GM23248 (cell line): ENCODE measurements around the gene NSF. TPM values are rescaled to one million over a fixed set of nuclear protein-coding genes. Genes with fewer than 3 reads are reported as not detected.

ENCODE experiments used
- DNase-seq: peaks from one replicate; pipeline ENCODE4 v3.0.0-alpha.2; 2015
- H2AFZ ChIP-seq: fragments of 200-600 bp; sonication (generic); 2 replicates; pipeline ENCODE4 v1.6.1; 2016; ENCODE audit warnings: antibody characterized with exemption
- H3F3A ChIP-seq: fragments of 200-600 bp; sonication (generic); 2 replicates; pipeline ENCODE4 v1.6.1; 2016; ENCODE audit warnings: mild to moderate bottlenecking, antibody characterized with exemption, mixed run types; ENCODE audit not compliant: insufficient read depth
- H3K27ac ChIP-seq: fragments of 200-600 bp; sonication (generic); 2 replicates; pipeline ENCODE4 v1.5.1; 2016; ENCODE audit warnings: mild to moderate bottlenecking
- H3K27me3 ChIP-seq: fragments of 200-600 bp; sonication (generic); replicated peaks from 2 replicates; pipeline ENCODE4 v1.6.1; 2016; ENCODE audit warnings: mild to moderate bottlenecking; ENCODE audit not compliant: insufficient read depth
- H3K36me3 ChIP-seq: fragments of 200-600 bp; sonication (generic); 2 replicates; pipeline ENCODE4 v1.6.1; 2016; ENCODE audit warnings: low read depth, mild to moderate bottlenecking
- H3K4me1 ChIP-seq: fragments of 200-600 bp; sonication (generic); 2 replicates; pipeline ENCODE4 v1.6.1; 2016; ENCODE audit warnings: mild to moderate bottlenecking; ENCODE audit not compliant: insufficient read depth
- H3K4me2 ChIP-seq: fragments of 200-600 bp; sonication (generic); one replicate; pipeline ENCODE4 v1.6.1; 2016; ENCODE audit warnings: mild to moderate bottlenecking; ENCODE audit not compliant: unreplicated experiment
- H3K4me3 ChIP-seq: fragments of 200-600 bp; sonication (generic); 2 replicates; pipeline ENCODE4 v1.5.1; 2016; ENCODE audit warnings: mild to moderate bottlenecking
- H3K79me2 ChIP-seq: fragments of 200-600 bp; sonication (generic); 2 replicates; pipeline ENCODE4 v1.6.1; 2016; ENCODE audit warnings: mild to moderate bottlenecking; ENCODE audit not compliant: insufficient read depth
- H3K9ac ChIP-seq: fragments of 200-600 bp; sonication (generic); 2 replicates; pipeline ENCODE4 v1.6.1; 2016; ENCODE audit warnings: mild to moderate bottlenecking
- H3K9me2 ChIP-seq: fragments of 200-600 bp; sonication (generic); 2 replicates; pipeline ENCODE4 v1.6.1; 2016; ENCODE audit warnings: mixed run types, mild to moderate bottlenecking, moderate library complexity; ENCODE audit not compliant: insufficient read depth
- H3K9me3 ChIP-seq: fragments of 200-600 bp; sonication (generic); one replicate; pipeline ENCODE4 v1.6.1; 2017; ENCODE audit warnings: low read depth
- H4K20me1 ChIP-seq: fragments of 200-600 bp; sonication (generic); 2 replicates; pipeline ENCODE4 v1.6.0; 2016; ENCODE audit not compliant: insufficient read depth
- EZH2 ChIP-seq: fragments of 200-600 bp; sonication (generic); IDR thresholded peaks from 2 replicates; pipeline ENCODE4 v1.6.1; 2018; ENCODE audit warnings: antibody characterized with exemption, mild to moderate bottlenecking; ENCODE audit not compliant: insufficient read depth, poor library complexity, severe bottlenecking
- EZH2phosphoT487 ChIP-seq: fragments of 200-600 bp; sonication (generic); IDR thresholded peaks from 2 replicates; pipeline ENCODE4 v1.6.1; 2018; ENCODE audit warnings: antibody characterized with exemption, moderate library complexity, mild to moderate bottlenecking, low read depth; ENCODE audit not compliant: insufficient read depth
- WGBS, 2 experiments: methylation state at CpG; one replicate each; pipeline ENCODE4 v1.1.6; 2015 to 2017; ENCODE audit warnings: low lambda C conversion rate in 2 of 2, low coverage in 1 of 2; ENCODE audit errors: missing lambda C conversion rate in 2 of 2; 5-methylcytosine and 5-hydroxymethylcytosine counted together
- in situ Hi-C: fragments of 300-500 bp; cut with MboI; formaldehyde crosslinking; loops from 2 replicates; pipeline ENCODE4 v1.15.0; 2020
- polyA plus RNA-seq: library from polyadenylated mRNA; unstranded; fragments of >200 nt; fragmentation: Nextera tagmentation; extraction: Ambion mirVana; gene quantifications from 2 replicates; pipeline ENCODE4 v1.2.1, GENCODE V29; 2016
- total RNA-seq: library from RNA; depleted of rRNA; stranded (reverse); fragments of >200 nt; shearing (Covaris generic); gene quantifications from 2 replicates; pipeline ENCODE4 v1.2.3, GENCODE V29; 2014

The NSF gene
- total and polyA plus RNA-seq, 2 experiments from 2014 or later = 44.2 to 44.9 TPM

GRCh38 chr17:46727572-46728348 is 137.3 kb downstream of the NSF start:
- Histone ChIP-seq H3K27me3 (no peaks in the 10 kb centered on the region), H4K20me1 (no peaks in the 10 kb centered on the region), H3K27ac (peak overlapping the region; percentile 66), H3F3A (peaks cover 32% of the 10 kb centered on the region), H3K9ac (peak overlapping the region; percentile 28; the same call in 1 of the 2 replicates), H3K4me3 (peak overlapping the region; percentile 10), H3K9me3 (no peaks in the 10 kb centered on the region), H3K4me1 (peaks cover 37% of the 10 kb centered on the region), H3K9me2 (no peaks in the 10 kb centered on the region), H2AFZ (no peak overlapping the region), H3K4me2 (peak overlapping the region; percentile 55), H3K79me2 (no peaks in the 10 kb centered on the region), H3K36me3 (0 out of 2 replicates have a peak, but pooled peaks cover 17% of the 10 kb centered on the region)
- 80 to 86% methylated on average over 4 of the region's 4 CpGs for WGBS, 2 experiments
- DNase-seq = peak; percentile 90
- in situ Hi-C loops = no loop called here
- TF ChIP-seq EZH2phosphoT487 (no peak), EZH2 (no peak)

- H3K4me2 ChIP-seq = no peak overlapping the region
- H3K79me2 ChIP-seq = no peaks in the 10 kb centered on the region
- H3F3A ChIP-seq = peaks cover 53% of the 10 kb centered on the region
- no peaks in the 10 kb centered on the region for H3K9me3 ChIP-seq
- no peak overlapping the region for H3K4me3 ChIP-seq
- no peaks in the 10 kb centered on the region for H3K9me2 ChIP-seq
- no peak overlapping the region for H3K27ac ChIP-seq
- no peaks in the 10 kb centered on the region for H4K20me1 ChIP-seq
- no peak overlapping the region for H2AFZ ChIP-seq
- H3K27me3 ChIP-seq = no peaks in the 10 kb centered on the region
- H3K4me1 ChIP-seq = peaks cover 51% of the 10 kb centered on the region
- no peak overlapping the region for H3K9ac ChIP-seq
- H3K36me3 ChIP-seq = 0 out of 2 replicates have a peak, but pooled peaks cover 17% of the 10 kb centered on the region
- no peak for DNase-seq
- TF ChIP-seq EZH2phosphoT487 (no peak), EZH2 (no peak)
- in situ Hi-C loops = no loop called here
- WGBS, 2 experiments = 97% methylated on average over 2 of the region's 2 CpGs
Measured at GRCh38 chr17:46730026-46730425, 139.6 kb downstream of the NSF start.

GRCh38 chr17:46730679-46731078 is 140.2 kb downstream of the NSF start:
- no peak for DNase-seq
- Histone ChIP-seq H3K9me3 (no peaks in the 10 kb centered on the region), H3K9me2 (no peaks in the 10 kb centered on the region), H3K9ac (no peak overlapping the region), H3K27me3 (no peaks in the 10 kb centered on the region), H3K4me1 (peaks cover 50% of the 10 kb centered on the region), H3F3A (peaks cover 48% of the 10 kb centered on the region), H2AFZ (no peak overlapping the region), H3K36me3 (0 out of 2 replicates have a peak, but pooled peaks cover 17% of the 10 kb centered on the region), H3K27ac (no peak overlapping the region), H3K4me2 (no peak overlapping the region), H3K4me3 (no peak overlapping the region), H3K79me2 (no peaks in the 10 kb centered on the region), H4K20me1 (no peaks in the 10 kb centered on the region)
- in situ Hi-C loops = no loop called here
- TF ChIP-seq EZH2 = no peak
- no peak for TF ChIP-seq EZH2phosphoT487
- WGBS, 2 experiments = 94 to 100% methylated on average over 1 of the region's 1 CpG

DNA sequence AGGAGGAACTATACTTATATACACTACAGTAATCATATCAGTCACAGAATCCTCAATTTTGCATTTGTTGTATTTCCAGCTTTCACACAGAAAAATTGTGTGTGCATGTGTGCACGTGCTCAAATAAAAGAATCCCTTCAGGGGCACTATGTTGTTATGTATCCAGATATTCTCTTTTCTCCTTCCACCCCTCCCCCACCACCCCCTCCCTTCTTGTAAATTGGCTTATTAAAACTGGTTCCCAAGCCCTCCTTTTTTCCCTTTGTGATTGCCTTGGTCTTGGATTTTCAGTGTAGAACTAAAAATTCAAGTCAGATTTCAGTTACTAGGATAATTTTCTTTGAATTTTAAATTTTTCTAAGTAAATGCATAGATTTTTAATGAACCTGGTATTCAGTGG is 141.7 kb downstream of the NSF start:
- no peak overlapping the region for H3K4me3 ChIP-seq
- H3F3A ChIP-seq = peaks cover 33% of the 10 kb centered on the region
- H3K79me2 ChIP-seq = no peaks in the 10 kb centered on the region
- no peaks in the 10 kb centered on the region for H3K9me3 ChIP-seq
- H4K20me1 ChIP-seq = no peaks in the 10 kb centered on the region
- no peak overlapping the region for H3K27ac ChIP-seq
- no peak overlapping the region for H3K9ac ChIP-seq
- H3K27me3 ChIP-seq = no peaks in the 10 kb centered on the region
- no peak overlapping the region for H3K4me2 ChIP-seq
- TF ChIP-seq EZH2phosphoT487 (no peak), EZH2 (no peak)
- H3K9me2 ChIP-seq = no peaks in the 10 kb centered on the region
- 92 to 98% methylated on average over 1 of the region's 1 CpG for WGBS, 2 experiments
- 0 out of 2 replicates have a peak, but pooled peaks cover 17% of the 10 kb centered on the region for H3K36me3 ChIP-seq
- no peak overlapping the region for H2AFZ ChIP-seq
- in situ Hi-C loops = no loop called here
- no peak for DNase-seq
- H3K4me1 ChIP-seq = peaks cover 35% of the 10 kb centered on the region
